GM12865 (cell line): ENCODE measurements around the gene GRAMD2A.

Experiments
- DNase-seq: peaks from one replicate; pipeline ENCODE4 v3.0.0; 2010; ENCODE audit warnings: low read depth
- H3K4me3 ChIP-seq: 2 replicates; pipeline ENCODE4 v1.5.1; 2011; ENCODE audit warnings: mild to moderate bottlenecking, low read depth, low read length, control low read depth
- CTCF ChIP-seq: IDR thresholded peaks from 2 replicates; pipeline ENCODE4 v1.5.1; 2011; ENCODE audit warnings: low read length, control low read depth, low read depth, inconsistent platforms; ENCODE audit not compliant: insufficient read depth; ENCODE audit errors: missing control alignments

The GRAMD2A gene

DNA sequence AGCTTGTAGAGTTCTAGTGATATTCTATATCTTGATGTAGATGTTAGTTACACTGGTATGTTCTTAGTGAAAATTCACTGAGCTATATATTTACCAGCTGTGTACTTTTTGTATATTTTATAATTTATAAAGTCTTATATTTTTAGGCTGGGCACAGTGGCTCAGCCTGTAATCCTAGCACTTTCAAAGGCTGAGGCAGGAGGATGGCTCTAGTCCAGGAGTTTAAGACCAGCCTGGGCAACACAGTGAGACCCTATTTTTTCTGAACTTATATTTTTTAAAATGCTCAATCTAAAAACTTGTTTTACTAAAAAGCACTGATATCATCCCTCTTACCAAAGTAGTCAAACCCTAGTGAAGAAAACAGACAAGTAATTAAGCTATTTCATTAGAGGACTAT is 84.8 kb downstream of the GRAMD2A start:
- no peak overlapping the region for H3K4me3 ChIP-seq
- TF ChIP-seq CTCF: no peak

DNA sequence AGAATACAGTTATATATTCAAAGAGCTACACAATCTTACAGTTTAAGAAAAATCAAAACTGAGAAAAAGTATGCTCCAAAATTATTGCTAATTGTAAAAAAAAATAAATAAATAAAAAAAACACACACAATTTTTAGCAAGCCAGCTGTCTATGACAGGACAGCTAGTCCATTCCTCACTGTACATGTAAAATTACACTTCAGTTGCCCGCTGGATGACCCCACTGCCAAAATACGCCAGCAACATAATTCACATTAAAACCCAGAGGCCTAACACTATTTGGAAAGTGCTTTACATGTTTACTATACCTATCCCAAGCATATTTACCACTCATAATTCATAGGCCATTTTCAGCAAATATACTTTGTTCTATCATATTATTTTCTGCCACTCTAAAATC is 85.5 kb downstream of the GRAMD2A start:
- DNase-seq: no peak
- TF ChIP-seq CTCF: no peak
- no peak overlapping the region for H3K4me3 ChIP-seq

More for the DNA sequence above, 84.8 kb downstream of the GRAMD2A start:
- no peak for DNase-seq

GRCh38 chr15:72110355-72110754 is 87.2 kb downstream of the GRAMD2A start:
- DNase-seq: no peak
- no peak for TF ChIP-seq CTCF
- no peak overlapping the region for H3K4me3 ChIP-seq
